Natural killer cell treated with Interleukin-12 subunit alpha and Interleukin-12 subunit beta and Interleukin-15 and Interleukin-18, amount 100 ng/mL, for 72 hours (primary cell): ENCODE data around the gene IFT122. TPM values are rescaled to one million over a fixed set of nuclear protein-coding genes. Genes with fewer than 3 reads are reported as not detected.

Source experiments
- ATAC-seq, 2 donors: fragments of 150-1000 bp; cut with Tn5 transposase in 1 of 2; sonication (Bioruptor Pico), chemical (Tn5 transposase) in 1 of 2; 2 replicates each; pipeline ENCODE4 v1.10.0; 2021
- DNase-seq: peaks from one replicate; pipeline ENCODE4 v3.0.0; 2022; ENCODE audit warnings: low spot score
- H3K27ac Mint-ChIP-seq, 2 donors: 1 replicate in 1 of 2; 2 replicates in 1 of 2; pipeline ENCODE4 v1.8.0; 2022; ENCODE audit warnings: mixed read lengths in 2 of 2, mild to moderate bottlenecking in 1 of 2, moderate library complexity in 1 of 2
- H3K27me3 Mint-ChIP-seq, 2 donors: 1 replicate in 1 of 2; 2 replicates in 1 of 2; pipeline ENCODE4 v1.8.0; 2022; ENCODE audit warnings: mixed read lengths in 2 of 2
- H3K36me3 Mint-ChIP-seq: one replicate; pipeline ENCODE4 v1.8.0; 2022; ENCODE audit warnings: mixed read lengths
- H3K4me1 Mint-ChIP-seq, 2 donors: 1 replicate in 1 of 2; 2 replicates in 1 of 2; pipeline ENCODE4 v1.8.0; 2022; ENCODE audit warnings: low read depth in 2 of 2, mixed read lengths in 2 of 2, mild to moderate bottlenecking in 1 of 2
- H3K4me3 Mint-ChIP-seq: one replicate; pipeline ENCODE4 v1.8.0; 2022; ENCODE audit warnings: mixed read lengths
- H3K9me3 Mint-ChIP-seq: 2 replicates; pipeline ENCODE4 v1.8.0; 2022; ENCODE audit warnings: mixed read lengths
- total RNA-seq, 2 donors: library from RNA; stranded (reverse); gene quantifications; one replicate each; pipeline ENCODE4 v1.2.3, GENCODE V29; 2022

IFT122 gene
- total RNA-seq, 2 donors from 2014 or later: 13.1 to 27.4 TPM

DNA sequence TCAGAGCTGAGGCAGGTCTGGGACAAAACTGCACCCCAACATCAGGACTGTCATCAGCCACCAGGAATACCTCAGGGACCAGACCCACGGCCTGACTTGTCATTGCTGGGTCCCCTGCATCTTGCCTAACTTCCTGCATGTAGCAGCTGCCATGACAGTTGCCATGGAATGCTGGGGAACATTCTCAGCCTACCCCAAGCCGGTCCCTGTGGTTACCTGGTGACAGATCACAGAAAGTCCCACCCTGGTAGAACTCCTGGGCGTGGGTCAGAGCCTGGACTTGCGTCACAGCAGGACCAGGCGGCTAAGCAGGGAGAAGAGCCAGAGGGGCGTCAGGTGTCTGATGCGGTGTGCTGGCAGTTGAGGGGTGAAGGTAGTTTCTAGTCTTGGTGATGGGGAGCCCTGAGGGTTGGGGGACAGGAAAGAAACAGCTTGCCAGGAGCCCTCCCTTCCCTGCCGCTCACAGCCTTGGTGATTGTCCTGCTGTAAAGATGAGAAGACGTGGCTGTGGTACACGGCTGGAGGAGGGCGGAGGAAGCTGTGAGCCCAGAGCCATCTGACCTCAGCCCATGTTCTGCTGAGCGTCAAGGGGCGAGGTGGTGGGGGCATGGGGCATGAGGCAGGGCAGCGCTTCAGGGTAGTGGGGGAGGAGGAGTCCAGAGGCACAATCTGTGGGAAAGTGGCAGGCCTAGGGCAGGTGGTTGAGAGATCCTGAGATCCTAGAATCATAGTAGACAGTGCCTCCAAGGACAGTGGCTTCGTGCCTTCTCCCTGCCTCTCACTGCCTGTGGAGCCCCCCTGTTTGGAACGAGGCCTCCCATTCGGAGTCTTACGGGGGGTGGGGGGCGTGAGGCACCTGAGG is 108.3 kb downstream of the IFT122 start:
- Mint-ChIP-seq H3K4me3 (no peak overlapping the region), H3K27ac (no peak overlapping the region), H3K27me3 (peaks cover 0 to 8% of the 10 kb centered on the region in 2 donors), H3K9me3 (no peaks in the 10 kb centered on the region), H3K4me1 (peaks cover 9 to 11% of the 10 kb centered on the region in 2 donors), H3K36me3 (no peaks in the 10 kb centered on the region)
- ATAC-seq: no peak
- DNase-seq: no peak

DNA sequence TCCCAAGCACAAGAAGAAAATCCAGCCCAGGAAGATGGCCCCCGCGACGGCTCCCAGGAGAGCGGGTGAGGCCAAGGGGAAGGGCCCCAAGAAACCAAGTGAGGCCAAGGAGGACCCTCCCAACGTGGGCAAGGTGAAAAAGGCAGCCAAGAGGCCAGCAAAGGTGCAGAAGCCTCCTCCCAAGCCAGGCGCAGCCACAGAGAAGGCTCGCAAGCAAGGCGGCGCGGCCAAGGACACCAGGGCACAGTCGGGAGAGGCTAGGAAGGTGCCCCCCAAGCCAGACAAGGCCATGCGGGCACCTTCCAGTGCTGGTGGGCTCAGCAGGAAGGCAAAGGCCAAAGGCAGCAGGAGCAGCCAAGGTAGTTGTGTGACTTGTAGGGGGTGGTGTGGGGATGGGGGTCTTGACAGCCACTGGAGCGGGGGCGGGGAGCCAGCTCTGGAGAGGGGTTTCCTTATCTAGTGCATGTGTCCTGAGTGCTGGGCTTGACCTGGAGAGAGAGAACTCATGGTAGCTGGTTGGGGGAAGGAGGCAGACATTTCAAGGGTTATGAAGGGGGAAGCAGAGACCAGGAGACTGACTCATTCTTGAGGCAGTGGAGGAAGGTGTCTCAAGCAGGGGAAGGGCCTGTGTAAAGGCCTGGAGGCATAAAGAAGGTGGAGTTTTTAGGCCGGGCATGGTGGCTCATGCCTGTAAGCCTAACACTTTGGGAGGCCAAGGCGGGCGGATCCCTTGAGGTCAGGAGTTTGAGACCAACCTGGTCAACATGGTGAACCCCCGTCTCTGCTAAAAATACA is 109.2 kb downstream of the IFT122 start:
- H3K4me1 Mint-ChIP-seq: peaks cover 10 to 16% of the 10 kb centered on the region in 2 donors
- H3K27ac Mint-ChIP-seq: no peak overlapping the region
- H3K36me3 Mint-ChIP-seq: no peaks in the 10 kb centered on the region
- ATAC-seq (no peak), DNase-seq (no peak)
- H3K27me3 Mint-ChIP-seq: peaks cover 0 to 8% of the 10 kb centered on the region in 2 donors
- no peaks in the 10 kb centered on the region for H3K9me3 Mint-ChIP-seq
- H3K4me3 Mint-ChIP-seq: no peak overlapping the region

DNA sequence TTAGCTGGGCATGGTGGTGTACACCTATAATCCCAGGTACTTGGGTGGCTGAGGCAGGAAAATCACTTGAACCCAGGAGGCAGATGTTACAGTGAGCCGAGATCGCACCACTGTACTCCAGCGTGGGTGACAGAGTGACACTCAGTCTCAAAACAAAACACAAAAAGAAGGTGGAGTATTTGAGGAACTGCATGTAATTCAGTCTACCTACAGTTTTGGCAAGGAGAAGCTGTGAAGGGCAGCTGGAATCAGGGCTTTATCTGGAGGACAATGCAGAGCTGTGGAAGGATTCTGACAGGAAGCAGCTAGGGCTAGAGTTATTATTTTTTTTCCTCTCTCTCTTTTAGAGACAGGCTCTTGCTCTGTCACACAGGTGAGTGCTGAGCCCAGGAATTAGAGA is 109.8 kb downstream of the IFT122 start:
- H3K9me3 Mint-ChIP-seq: no peaks in the 10 kb centered on the region
- DNase-seq (no peak), ATAC-seq (no peak)
- peaks cover 0 to 8% of the 10 kb centered on the region in 2 donors for H3K27me3 Mint-ChIP-seq
- H3K4me3 Mint-ChIP-seq: no peak overlapping the region
- no peak overlapping the region for H3K27ac Mint-ChIP-seq
- H3K4me1 Mint-ChIP-seq: peaks cover 15 to 21% of the 10 kb centered on the region in 2 donors
- no peaks in the 10 kb centered on the region for H3K36me3 Mint-ChIP-seq

DNA sequence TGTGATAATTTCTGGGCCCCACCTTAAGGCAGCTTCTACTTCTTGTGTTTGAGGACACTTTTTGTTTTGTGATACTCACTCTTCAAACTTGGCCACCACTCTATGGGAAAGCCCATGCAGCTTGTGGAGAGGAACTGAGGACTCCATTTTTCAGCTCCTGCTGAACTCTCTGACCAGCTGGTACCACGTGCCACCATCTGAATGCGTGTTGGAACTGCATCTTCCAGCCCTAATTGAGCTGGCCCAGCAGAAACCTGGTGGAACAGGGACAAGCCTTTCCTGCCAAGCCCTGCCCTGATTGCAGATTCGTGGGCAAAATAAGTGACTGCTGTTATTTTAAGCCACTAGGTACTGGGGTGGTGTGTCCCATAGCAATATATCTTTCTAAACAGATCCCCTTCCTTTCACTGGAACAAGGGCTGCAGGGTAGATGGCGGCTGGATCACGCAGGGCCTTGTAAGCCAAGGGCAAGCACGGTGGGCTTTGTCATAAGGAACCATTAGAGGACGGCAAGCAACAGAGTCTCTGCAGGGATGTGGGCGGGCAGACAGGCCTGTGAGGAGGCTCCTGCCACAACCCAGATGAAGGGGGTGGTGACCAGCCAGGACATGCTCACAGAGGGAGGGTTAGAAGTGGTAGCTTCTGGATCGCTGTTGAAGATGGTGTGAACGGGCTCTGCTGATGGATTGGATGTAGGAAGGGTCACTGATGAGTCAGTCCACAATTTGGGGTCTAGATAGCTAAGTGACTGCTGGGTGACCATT is 112.4 kb downstream of the IFT122 start:
- no peak for ATAC-seq
- H3K4me3 Mint-ChIP-seq: no peak overlapping the region
- DNase-seq: no peak
- no peaks in the 10 kb centered on the region for H3K9me3 Mint-ChIP-seq
- no peaks in the 10 kb centered on the region for H3K36me3 Mint-ChIP-seq
- H3K27me3 Mint-ChIP-seq: peaks cover 0 to 8% of the 10 kb centered on the region in 2 donors
- H3K4me1 Mint-ChIP-seq: peaks cover 15 to 22% of the 10 kb centered on the region in 2 donors
- no peak overlapping the region for H3K27ac Mint-ChIP-seq

DNA sequence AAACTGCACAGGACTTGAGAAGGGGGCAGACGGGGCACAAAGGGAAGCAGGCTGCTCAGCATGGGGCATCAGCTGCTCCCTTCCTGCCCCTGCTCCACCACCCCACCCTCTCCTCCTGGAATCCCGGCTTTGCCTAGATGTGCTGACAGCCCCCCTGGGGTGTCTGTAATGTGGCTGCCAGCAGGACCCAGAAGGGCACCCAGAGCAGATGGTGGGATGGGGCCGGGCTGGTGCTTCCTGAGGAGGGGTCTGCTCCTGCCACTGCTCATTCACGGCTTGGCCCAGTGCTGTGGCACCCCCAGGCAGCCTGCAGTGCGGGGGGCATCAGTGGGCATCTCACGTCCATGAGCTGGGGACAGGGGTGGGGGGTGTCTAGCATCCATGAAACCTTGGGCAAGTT is 113.1 kb downstream of the IFT122 start:
- no peaks in the 10 kb centered on the region for H3K9me3 Mint-ChIP-seq
- peaks cover 0 to 8% of the 10 kb centered on the region in 2 donors for H3K27me3 Mint-ChIP-seq
- ATAC-seq (no peak), DNase-seq (no peak)
- H3K36me3 Mint-ChIP-seq: no peaks in the 10 kb centered on the region
- H3K4me1 Mint-ChIP-seq: peaks cover 22 to 29% of the 10 kb centered on the region in 2 donors
- no peak overlapping the region for H3K27ac Mint-ChIP-seq
- H3K4me3 Mint-ChIP-seq: peak overlapping the region; percentile 9

DNA sequence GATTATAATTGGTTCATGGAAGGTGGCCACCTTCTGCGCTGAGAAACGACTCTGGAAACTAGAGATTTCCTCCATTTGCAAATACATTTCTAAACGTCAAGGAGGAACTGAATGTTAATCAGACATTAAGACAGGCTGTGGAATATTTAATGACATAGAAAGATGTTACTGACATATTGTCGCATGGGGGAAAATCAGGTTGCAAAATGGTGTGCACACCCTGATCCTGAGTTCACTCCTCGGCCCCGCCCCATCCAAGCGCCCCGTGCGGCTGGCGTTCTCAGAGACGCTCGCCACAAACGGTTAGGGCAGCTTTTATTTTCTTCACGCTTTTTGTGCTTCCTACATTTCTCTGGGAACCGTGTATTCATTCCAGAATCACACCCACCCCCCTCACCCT is 113.7 kb downstream of the IFT122 start:
- H3K9me3 Mint-ChIP-seq: no peaks in the 10 kb centered on the region
- H3K4me1 Mint-ChIP-seq: peaks cover 27 to 33% of the 10 kb centered on the region in 2 donors
- H3K27ac Mint-ChIP-seq: no peak overlapping the region
- peaks cover 0 to 8% of the 10 kb centered on the region in 2 donors for H3K27me3 Mint-ChIP-seq
- ATAC-seq (no peak), DNase-seq (no peak)
- H3K36me3 Mint-ChIP-seq: no peaks in the 10 kb centered on the region
- peak overlapping the region; percentile 9 for H3K4me3 Mint-ChIP-seq

DNA sequence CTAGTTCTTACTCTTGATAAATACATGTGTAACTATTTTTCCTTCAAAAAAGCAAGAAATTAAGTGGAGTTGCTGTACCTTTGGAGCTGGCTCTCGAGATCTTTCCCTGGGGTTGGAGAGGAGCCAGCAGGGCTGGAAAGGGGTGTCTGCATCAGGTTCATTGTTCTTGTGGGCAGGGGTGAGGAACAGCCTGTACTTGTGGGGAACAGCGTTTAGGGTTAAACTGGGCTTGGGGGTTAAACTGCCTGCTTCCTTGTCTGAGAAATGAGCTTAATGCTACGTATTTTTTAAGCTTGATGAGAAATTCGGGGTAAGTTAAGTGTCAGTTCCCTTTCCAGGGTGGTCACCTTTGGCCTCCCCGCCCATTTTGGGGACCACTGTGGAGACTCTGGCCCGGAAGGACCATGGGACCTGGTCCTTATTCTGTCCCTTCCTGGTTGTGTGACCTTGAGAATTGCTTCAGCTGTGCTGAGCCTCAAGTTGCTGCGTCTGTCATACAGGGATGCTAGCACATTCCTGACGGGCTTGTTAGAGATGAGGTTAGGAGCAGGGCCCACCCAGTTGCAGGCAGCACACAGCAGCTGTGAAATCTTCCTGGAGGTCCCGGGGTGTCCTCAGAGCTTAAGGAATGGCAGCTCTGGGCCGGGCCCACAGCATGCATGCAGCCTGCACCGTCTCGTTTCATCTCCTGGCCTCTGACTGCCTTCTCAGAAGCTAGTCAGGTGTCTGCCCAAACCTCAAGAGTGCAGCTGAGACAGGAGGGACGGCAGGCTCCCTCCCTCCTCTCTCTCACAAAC is 114.5 kb downstream of the IFT122 start:
- H3K4me3 Mint-ChIP-seq: peak overlapping the region; percentile 9

DNA sequence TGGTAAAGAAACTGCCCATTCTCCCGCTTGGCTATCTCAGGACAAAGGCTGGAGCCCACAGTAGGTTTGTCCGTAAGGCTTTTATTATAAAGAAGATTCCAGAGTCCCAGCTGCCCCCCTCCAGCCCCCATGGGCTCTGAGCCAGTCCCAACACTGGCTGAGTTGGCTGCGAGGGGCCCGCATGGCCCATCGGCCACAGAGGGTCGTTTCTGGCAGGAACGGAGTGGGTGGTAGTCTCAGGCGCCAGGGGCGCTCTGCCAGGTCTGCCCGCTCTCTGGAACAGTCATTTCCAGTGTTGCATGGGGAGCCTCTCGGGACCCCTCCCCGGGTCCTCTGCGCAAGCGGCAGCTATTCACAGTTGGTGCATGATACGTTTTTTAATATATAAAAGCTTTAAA is 115.1 kb downstream of the IFT122 start:
- DNase-seq: no peak
- Mint-ChIP-seq H3K9me3 (no peaks in the 10 kb centered on the region), H3K4me1 (peaks cover 29% of the 10 kb centered on the region in 2 donors), H3K27me3 (peaks cover 0 to 8% of the 10 kb centered on the region in 2 donors), H3K36me3 (no peaks in the 10 kb centered on the region), H3K27ac (peak overlapping the region in 1 of 2 donors; percentile 53), H3K4me3 (no peak overlapping the region)
- ATAC-seq: no peak

More for the DNA sequence above, 114.5 kb downstream of the IFT122 start:
- peaks cover 0 to 8% of the 10 kb centered on the region in 2 donors for H3K27me3 Mint-ChIP-seq
- no peak for ATAC-seq
- H3K36me3 Mint-ChIP-seq: no peaks in the 10 kb centered on the region
- no peak for DNase-seq
- H3K9me3 Mint-ChIP-seq: no peaks in the 10 kb centered on the region
- H3K4me1 Mint-ChIP-seq: peaks cover 29 to 31% of the 10 kb centered on the region in 2 donors
- peak overlapping the region in 1 of 2 donors; percentile 53 for H3K27ac Mint-ChIP-seq

DNA sequence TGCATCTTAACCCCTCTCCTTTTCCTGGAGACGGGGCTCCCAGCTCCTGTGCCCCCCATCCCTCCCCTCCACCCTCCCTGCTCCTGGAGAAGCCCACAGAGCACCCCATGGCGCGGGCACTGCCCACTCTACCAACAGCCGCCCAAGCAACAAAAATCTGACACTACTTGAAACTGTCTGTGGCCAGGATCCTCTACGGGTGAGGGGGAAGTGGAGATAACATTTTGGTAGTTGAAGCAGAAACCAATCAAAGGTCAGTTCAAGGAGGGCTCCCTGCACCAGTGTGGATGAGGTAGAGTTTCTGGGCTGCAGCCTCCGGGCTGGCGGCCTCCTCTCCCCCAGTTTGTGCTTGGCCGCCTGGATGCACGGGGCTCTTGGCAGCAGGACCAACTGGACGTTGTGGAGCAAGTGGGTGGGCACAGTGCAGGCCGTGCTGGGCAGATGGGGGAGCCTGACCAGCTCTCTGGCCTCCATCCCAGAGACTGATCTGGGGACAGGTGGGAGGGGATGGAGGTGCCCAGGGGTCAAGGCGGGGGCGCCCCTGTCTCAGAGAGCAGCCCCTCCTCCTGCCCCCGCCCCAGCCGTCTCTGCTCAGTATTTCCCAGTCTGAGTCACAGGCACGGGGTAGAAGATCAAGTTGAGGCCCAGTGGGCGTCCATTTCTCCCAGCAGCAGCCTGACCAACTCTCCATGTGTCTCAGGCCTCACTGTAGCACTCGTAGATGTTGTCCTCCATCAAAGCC is 115.8 kb downstream of the IFT122 start:
- no peak overlapping the region for H3K27ac Mint-ChIP-seq
- H3K36me3 Mint-ChIP-seq: no peaks in the 10 kb centered on the region

DNA sequence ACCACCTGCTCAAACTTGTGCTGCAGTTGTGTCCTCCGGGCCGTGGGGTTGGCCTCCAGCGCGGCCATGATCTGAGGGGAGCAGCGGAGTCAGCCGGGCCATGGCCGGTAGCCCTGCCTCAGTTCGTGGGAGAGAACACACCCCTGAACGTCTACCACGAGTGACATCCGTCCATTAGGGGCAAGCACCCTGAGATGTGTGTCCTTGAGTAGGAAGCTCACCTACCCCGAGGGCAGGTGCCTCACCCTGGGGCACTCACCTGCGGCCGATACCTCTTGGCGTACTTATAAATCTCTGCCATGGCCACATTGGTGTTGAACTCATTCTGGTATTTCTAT is 116.3 kb downstream of the IFT122 start:
- no peak for ATAC-seq
- Mint-ChIP-seq H3K4me1 (peaks cover 33 to 35% of the 10 kb centered on the region in 2 donors), H3K4me3 (no peak overlapping the region)

More for the DNA sequence above, 115.8 kb downstream of the IFT122 start:
- no peak for DNase-seq
- Mint-ChIP-seq H3K27me3 (peaks cover 0 to 8% of the 10 kb centered on the region in 2 donors), H3K4me1 (peaks cover 32 to 33% of the 10 kb centered on the region in 2 donors), H3K9me3 (no peaks in the 10 kb centered on the region), H3K4me3 (no peak overlapping the region)
- ATAC-seq: peak in 1 of 2 donors; percentile 21

DNA sequence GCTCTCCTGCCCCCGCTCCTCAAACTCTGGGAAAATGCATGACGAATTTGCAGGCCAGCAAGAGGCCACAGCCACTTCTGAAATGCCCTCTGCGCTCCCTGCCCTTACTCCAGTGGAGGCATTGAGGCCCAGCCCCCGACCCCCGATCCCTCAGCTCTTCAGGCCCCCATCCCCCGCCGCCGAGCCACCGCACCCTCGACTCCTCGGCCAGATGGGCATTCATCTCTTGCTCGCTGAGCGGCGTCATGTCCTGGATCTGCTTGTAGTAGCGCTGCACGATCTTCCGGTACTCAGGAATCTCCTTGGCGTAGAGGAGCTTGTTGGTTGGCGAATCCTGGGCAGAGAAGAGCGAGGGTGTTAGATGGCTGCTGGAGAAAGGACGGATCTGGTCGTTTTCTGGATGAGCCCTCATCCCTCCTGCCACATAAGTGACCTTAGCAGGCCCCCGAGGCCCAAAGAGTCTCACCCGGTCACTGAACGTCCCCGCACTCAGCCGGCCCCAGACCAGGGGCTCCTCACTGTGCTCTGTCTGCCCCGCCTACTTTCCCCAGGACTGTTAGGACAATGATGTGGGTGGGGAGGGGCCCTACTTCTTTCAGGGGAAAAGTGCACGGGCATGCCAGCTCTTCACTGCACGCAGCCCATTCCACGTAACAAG is 117.0 kb downstream of the IFT122 start:
- no peak for DNase-seq
- Mint-ChIP-seq H3K9me3 (no peaks in the 10 kb centered on the region), H3K4me1 (peaks cover 30 to 35% of the 10 kb centered on the region in 2 donors), H3K27me3 (peaks cover 0 to 5% of the 10 kb centered on the region in 2 donors), H3K4me3 (no peak overlapping the region), H3K27ac (no peak overlapping the region), H3K36me3 (no peaks in the 10 kb centered on the region)
- ATAC-seq: no peak

More for the DNA sequence above, 116.3 kb downstream of the IFT122 start:
- H3K27me3 Mint-ChIP-seq: peaks cover 0 to 8% of the 10 kb centered on the region in 2 donors
- H3K27ac Mint-ChIP-seq: no peak overlapping the region
- DNase-seq: no peak
- H3K36me3 Mint-ChIP-seq: no peaks in the 10 kb centered on the region
- no peaks in the 10 kb centered on the region for H3K9me3 Mint-ChIP-seq

DNA sequence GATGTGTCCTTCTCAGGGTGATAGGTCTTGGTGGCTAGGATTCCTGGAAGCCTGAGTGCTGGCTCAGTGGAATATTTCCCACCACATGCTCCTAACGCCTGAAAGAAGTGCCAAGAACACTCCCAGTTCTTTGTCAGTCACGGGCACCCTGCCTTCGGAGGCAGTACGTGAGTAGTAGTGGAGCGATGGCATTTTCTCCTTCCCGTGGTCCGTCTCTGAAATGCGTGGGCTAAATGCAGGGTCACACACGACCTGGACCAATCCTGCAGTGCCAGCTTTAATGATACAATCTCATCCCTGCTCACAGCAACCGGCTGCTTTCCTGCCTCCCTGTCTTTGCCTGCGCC is 117.5 kb downstream of the IFT122 start:
- Mint-ChIP-seq H3K27me3 (peaks cover 0 to 4% of the 10 kb centered on the region in 2 donors), H3K27ac (peak overlapping the region in 1 of 2 donors; percentile 39), H3K9me3 (no peaks in the 10 kb centered on the region), H3K4me1 (peaks cover 29 to 33% of the 10 kb centered on the region in 2 donors), H3K4me3 (peak overlapping the region; percentile 60), H3K36me3 (no peaks in the 10 kb centered on the region)
- DNase-seq (no peak), ATAC-seq (no peak)
